HTR-8/SVneo (cell line): ENCODE results near the gene DOCK10.
"Not testable (repeated sequence)": the region's sequence is repeated elsewhere in the genome, so short reads cannot be mapped to it uniquely, and the experiment has no call there.

Experiments
- DNase-seq: peaks from one replicate; pipeline ENCODE4 v3.0.0; 2011; ENCODE audit warnings: low spot score, mixed read lengths; ENCODE audit not compliant: insufficient read length
- FAIRE-seq: peaks from 2 replicates; lab custom pipeline; 2011; peaks lifted over from hg19 to GRCh38; lab: Jason Lieb, UNC

Gene DOCK10

DNA sequence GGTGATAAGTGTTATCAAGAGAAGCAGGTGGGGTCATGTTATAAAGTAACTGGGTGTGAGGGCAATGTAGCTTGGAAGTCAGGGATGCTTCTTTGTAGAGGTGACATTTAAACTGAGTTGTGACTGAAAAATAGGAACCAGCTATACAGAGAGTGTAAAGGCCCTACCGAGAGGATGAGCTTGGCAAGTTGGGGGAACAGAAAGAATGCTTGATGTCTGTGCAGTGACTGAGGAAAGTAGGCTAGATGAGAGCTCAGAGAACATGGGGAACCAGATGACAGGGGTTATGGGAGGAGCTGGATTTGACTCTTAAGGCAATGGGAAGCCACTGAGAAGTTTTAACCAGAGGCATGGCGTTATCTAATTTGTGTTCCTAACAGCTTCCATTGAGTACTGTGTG, 115.3 kb downstream of the DOCK10 start:
- DNase-seq (no peak), FAIRE-seq (no peak)

DNA sequence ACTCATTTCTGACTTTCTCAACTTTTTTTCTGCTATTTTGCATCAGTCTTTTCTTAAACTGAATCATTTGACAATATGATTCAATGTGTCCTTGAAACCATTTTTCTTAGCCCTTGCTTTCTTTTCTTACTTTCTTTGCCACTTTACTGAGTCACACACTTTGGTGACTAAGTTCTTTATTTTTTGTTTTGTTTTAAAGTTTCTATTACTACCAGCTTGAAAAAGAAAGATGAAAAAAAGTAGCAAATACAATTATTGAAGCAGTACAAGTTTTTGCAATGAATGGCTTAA, 116.5 kb downstream of the DOCK10 start:
- no peak for FAIRE-seq
- DNase-seq, result no peak

DNA sequence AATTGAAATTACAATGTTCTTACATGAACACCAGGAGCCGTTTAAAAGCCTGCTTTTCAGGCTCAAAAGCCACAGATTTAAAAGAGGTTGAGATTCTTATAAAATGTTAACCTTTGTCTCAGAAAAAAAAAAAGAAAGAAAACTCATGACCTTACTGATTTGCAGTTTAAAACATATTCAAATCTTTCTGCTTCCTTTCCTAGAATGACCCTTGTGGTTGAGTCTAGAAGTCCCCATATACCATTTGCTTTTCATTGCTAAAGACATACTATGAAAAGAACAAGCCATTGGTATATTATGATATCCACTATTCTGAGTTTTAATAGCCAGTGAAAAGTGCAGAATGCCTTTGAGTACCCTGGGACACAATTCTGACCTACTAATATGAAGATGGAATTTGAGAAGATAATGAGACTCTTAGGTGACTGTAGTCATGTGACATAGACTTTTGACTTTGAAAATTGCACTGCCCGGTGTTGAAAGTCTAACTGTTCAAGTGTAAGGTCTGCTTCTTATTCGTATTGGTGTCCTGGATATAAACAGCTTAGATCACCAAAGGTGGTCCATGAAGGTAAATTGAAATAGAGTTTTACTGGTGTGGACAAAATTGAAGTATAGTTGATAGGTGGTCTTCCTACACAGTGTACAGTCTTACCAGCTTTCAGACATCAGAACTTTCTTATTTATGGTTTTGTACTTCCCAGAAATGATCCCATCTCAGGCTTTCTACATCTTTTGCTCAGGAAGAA, 117.0 kb downstream of the DOCK10 start:
- DNase-seq (no peak), FAIRE-seq (no peak)

DNA sequence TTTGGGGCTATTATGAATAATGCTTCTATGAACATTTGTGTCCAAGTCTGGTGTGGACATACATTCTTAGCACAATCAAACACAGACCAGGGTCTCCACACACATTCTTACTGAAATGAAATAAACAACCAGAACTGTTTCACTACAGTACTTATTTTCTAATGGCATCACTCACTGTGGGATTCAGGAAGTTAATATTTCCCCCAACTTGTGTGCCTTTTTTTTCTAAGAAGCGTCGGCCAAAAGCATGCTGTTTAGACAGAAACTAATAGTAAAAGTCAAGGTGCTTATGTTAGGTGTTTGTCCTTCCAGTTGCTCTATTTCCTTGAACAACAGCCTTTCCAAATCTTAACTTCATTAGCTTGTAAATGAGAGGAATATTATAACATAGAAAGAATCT, 117.6 kb downstream of the DOCK10 start:
- DNase-seq (no peak), FAIRE-seq (no peak)

DNA sequence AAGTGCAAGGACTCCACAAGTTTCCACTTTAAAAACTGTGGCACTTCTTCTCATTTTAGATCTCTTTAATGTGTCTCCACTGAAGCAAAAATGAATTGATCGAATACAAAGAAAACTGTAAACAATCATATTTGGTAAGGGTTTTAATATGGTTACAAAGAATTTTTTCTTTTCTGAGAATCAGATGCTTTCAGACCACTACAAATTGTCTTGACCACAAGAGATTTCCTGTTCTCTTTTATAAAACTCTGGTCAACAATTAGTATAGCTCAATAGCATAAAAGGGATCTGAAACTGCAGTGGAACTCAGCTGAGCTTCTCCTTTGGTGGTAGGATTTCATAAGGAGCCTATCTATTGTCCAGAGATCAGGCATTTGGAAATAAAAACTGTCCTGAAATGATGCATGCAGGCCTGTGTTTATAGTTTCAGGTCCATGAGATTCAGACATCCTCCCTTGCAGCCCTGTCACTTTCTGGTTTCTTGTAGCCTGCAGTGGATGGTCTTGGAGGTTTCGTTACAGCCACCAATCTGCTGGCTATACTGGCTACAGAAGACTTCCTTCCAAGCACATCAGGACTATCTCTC, 120.0 kb downstream of the DOCK10 start:
- FAIRE-seq, result no peak
- DNase-seq, result no peak

DNA sequence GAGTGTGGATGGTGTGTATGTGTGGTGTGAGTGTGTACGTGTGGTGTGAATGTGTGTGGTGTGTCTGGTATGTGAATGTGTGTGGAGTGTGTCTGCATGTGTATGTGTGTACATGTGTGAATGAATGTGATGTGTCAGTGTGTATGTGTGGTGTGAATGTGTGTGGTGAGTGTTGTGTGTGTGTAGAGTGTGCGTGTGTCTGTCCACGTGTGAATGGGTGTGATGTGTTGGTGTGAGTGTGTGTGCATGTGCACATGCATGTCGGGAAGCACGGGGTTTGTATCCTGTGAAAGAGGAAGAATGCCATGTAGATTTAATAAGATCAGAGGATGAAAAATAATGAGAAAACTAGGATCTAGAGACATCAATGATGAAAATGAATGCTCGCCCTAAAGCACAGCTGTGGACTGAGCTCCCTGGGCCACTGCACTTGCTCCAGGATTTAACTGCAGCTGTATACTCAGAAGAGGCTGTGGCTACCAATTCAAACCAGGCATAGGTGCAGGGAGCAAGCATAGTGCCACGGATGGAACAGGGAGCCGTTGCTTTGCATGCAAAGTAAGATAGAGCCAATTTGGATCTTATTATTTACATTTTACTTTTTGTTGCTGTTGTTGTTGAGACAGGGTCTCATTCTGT, 122.7 kb downstream of the DOCK10 start:
- DNase-seq (no peak), FAIRE-seq (no peak)

DNA sequence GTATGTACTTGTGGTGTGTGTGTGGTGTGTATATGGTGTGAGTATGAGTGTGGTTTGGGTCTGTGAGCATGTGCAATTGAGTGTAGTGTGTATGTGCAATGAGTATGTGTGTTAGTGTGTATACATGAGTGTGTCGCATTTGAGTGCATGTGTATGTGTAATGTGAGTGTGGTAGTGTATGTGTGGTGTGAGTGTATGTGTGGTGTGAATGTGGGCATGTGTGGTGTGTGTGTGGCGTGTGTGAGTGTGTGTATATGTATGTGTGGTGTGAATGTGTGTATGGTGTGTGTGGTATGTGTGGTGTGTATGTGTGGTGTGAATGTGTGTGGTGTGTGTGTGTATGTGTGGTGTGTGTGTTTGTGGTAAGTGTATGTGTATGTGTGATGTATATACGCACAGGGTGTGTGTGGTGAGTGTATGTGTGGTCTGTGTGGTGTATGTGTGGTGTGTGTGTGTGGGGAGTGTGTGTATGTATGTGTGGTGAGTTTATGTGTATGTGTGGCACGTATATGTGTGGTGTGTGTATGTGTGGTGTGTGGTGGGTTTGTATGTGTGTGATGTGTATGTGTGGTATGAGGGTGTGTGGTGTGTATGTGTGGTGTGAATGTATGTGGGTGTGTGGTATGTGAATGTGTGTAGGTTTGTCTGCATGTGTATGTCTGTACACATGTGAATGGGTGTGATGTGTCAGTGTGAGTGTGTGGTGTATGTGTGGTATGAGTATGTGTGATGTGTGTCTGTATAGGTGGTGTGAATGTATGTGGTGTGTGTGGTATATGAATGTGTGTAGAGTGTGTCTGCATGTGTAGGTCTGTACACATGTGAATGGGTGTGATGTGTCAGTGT, 123.4 kb downstream of the DOCK10 start:
- DNase-seq (no peak), FAIRE-seq (peak; percentile 99)

DNA sequence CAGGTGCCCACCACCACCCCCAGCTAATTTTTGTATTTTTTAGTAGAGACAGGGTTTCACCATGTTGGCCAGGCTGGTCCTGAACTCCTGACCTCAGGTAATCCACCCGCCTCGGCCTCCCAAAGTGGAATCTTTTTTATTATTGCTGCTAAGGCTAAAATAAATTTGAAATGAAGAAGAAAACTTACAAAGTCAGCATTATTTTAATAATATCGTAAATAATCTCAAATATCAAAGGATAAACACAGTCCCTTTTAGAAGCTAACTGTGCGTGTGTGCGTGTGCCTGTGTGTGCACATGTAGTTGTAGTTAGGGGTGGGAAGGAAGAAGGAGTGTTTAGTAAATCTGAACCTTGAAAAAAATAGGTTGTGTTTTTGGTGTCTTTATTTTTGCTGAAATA, 125.0 kb downstream of the DOCK10 start:
- DNase-seq, FAIRE-seq: not testable (repeated sequence)

DNA sequence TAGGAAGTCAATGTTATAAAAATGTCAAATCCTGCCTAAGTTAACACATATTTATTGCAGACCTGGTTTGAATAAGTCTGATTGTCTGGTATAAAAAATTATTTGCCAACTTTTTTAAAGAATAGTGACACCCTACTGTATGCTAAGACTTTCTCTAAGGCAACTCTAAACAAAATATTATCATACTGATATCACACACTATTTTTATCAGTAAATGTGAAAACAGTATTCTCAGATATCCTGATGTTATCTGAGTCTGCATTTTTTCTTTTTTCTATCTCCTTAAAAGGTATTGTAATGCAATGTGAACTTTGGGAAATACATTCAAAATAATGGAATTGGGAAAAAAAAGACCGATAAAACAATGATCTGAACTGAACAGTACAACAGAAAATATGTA, 127.1 kb downstream of the DOCK10 start:
- DNase-seq (no peak), FAIRE-seq (no peak)

DNA sequence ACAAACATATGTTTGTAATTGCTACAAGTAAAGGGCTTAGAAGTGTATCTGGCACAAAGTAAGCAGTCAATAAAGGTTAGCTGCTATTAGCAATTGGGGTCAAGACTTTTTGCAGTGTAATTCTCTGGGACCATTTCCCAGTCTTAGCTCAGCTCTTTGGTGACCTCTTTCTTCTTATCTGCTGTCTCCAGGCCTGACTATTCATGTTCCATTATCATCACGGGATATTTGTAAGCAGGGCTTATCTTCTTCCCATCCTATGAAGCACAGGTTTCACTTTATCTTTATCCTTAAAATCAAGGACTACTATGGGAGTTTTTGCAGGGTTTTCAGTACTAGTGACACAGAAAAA, 131.7 kb downstream of the DOCK10 start:
- no peak for FAIRE-seq
- no peak for DNase-seq

DNA sequence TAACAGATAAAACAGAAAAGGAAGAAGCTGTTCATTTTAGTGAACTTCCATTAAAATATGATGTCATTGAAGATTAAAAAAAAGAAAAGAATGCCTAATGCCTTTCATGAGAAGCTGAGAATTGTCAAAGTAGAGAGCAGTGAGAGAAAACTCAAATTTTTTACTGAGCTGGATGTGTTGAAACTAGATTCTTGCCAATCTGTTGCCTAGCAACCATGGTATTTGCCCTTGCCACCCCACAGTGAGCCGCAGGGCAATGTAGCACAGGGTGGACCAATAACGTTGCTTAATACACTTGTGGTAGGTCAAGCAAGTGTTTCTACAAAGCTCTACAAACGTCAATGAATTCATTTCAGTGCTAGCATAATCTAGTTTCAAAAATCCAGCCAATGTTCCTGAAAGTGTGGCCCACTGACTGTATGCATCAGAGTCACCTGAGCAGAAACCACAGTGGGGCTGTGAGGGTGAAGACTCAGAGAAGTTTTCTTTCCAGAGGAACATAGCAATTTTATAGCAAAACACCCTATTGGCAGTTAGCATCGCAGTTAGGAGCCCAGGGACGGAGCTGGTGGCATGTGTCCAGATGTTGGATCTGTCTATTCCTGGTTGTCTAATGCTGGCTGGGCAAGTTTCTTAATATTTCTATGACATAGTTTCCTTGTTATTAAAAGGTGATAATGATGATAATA, 132.2 kb downstream of the DOCK10 start:
- FAIRE-seq, result peak; percentile 36

DNA sequence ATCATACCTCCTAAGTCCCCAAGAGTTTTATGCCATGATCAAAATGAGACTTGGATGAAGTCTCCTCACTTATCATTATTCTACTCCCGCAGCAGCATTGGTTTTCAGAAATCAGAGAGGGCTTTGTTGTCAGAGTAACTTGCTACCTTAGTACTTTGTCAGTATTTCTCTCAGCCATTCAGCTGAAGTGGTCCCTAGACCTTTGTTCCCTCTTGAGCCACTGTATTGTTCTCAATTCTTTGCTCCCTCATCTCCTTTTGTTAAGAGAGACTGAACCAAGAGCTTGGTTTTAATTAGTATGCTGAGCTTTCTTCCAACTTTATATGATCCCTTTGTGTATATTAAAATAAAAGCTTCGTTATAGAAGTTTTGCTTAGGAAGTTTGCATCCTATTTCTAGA, 133.4 kb downstream of the DOCK10 start:
- no peak for FAIRE-seq

More for the DNA sequence above, 132.2 kb downstream of the DOCK10 start:
- peak; percentile 13 for DNase-seq

DNA sequence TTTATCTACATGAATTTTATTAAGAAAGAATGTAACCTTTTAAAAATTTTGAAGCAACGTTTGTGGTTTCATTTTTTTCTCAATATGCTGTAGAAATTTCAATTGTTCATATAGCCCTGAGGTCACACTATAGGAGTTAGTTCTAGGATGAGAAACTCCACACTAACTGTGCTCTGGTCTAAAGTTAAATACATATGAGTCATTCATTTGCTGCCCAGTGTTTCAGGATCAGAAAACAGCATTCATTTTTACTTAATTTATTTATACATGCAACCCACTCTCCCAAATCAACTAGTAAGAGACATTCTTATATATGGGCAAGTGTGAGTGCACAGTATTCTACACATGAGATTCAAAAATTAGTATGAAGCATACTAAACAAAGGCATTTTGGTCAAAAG, 137.9 kb downstream of the DOCK10 start:
- no peak for DNase-seq
- no peak for FAIRE-seq

More for the DNA sequence above, 133.4 kb downstream of the DOCK10 start:
- DNase-seq, result no peak

DNA sequence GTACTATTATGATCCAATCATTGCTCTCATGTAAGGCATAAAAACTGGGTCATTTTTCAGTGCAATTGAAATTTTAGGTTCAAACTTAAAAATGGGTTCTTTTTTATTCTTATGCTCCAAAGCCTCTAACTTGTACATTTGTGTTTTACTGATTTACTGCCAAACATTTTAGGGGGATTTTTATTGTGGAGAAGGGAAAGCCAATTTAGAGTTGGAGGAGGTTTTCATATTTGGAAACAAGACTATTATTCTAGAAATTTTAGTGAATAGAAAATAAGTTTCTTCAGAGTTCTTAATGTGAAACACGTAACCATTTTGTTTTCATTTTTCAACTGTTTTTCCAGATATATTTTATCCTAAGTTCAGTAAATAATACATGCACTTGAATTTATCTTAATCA, 138.6 kb downstream of the DOCK10 start:
- FAIRE-seq (no peak), DNase-seq (no peak)

DNA sequence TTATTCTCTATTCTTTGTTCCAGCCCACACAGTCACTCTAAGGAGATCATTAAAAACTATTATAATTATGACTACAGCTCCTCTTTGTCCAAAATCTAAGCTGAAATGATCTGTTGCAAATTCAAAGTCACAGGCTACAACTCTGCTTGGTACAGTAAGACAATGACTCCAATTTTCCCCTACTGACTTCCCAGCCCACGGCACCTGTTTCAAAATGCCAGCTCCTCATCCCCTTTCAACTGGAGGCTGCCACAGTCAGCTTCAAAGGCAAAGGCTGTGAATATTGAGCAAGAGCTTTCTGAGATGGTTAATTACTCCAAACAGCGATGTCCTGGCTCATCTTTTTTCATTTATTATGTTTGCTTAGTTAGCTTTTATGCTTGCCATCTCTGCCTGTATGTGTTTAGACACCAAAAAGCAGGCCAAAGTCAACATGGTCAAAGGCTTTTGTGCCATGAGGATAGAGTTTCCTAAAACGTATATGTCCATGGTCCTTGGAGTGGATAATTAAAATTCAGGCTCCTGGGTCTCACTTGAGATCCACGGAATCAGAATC, 141.1 kb downstream of the DOCK10 start:
- DNase-seq, result no peak
- no peak for FAIRE-seq

DNA sequence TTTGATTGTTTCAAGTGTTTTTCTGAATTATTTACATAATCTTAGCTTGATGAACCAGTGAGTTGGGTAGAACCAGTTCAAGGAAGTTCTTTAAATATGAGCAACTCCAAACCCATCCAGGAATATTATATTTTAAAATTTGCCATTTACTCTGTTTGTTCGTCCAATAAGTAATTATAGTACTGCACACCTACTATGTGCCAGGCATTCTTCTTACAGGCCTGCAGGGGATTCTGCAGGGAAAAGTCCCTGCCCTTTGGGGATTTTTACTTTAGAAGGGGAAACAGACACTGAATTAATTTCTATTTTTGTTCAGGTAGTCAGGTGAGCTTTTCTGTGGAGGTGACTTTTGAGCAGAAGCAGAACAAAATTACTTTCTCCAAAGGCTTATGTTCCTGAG, 146.9 kb downstream of the DOCK10 start:
- DNase-seq (no peak), FAIRE-seq (no peak)

DNA sequence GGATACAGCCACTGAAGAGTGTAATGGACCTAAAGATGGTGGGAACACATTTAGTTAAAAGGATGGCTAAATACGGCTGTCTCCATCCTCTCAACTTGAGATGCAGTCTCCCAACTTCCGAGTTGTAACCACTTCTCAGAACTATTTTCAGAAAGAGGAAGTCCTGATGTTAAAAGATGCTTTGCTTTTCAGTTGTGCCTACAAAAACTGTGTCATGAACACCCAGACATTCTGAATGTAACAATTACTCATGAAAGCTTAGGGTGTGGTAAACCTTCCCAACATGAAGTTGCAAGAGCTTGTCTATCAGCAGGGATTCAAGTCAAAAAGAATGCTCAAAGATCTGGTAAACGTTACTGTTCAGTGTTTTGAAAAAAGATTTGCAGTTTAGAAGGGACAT, 147.9 kb downstream of the DOCK10 start:
- no peak for FAIRE-seq
- no peak for DNase-seq

DNA sequence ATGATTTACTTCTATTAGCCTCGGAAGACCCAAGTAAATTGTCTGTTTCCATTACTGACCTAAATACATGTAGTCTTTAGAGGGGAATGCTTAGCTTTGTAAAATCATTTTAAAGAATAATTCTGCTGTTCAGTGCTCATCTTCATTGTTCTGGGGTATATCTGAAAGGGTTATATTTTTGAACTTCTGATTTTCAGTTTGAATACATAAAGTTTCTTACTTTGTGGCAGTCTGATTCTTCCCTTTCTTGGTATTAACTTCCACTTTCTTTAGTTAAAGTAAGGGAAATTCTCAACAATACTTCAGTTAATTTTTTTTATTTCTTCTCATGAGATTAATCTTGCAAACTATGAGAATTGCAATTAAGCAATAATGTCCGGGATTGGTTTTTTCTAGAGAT, 148.4 kb downstream of the DOCK10 start:
- no peak for DNase-seq
- FAIRE-seq, result no peak

DNA sequence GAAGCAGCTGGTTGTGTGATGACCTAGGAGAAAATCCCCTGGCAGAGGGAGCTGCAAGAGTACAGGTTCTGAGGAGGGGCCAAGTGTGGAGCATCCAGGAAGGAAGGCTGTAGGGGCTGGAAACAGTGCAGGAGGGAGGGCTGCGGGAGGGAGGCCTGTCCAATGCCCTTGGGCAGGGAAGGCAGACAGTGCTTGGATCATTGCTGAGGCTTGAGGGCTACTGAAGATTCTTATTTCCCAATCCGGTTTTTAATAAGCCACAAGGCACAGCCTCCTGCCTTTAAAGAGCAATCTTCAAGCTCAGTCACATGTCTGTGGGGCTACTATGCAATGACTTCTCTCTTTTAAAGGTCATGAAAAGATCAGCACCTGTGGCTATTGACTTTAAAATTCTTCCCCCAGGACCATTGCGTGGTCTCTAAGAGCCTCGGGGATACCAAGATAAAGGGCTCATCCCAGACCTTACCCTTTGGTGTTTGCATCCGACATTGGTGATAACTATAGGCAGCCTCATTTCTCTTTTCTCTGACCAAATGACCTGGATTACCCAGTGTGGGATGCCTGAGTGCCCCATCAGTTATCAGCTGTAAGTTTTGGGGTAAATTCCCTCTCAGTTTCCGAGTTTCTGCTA, 149.6 kb downstream of the DOCK10 start:
- DNase-seq (no peak), FAIRE-seq (no peak)

DNA sequence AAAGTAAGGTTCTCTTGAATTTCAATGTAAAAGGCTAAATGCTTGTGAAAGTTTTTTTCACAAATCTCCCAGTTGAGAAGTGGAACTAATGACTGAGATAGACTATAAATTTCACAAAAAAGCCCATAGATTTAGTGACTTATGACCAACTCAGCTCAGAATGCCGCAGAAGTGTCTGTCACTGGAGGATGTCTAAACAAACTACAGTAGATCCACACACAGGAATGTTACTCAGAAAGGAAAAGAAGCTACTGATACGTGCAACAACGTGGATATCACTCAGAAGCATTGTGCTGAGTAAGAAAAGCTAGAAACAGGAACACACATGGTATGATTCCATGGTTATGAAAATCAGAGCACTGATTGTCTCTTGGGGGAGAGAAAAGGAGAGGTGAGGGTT, 151.9 kb downstream of the DOCK10 start:
- DNase-seq (no peak), FAIRE-seq (no peak)
